Cardiac septum (tissue), 1 donor: ENCODE results near the gene PLAC8. TPM values are rescaled to one million over a fixed set of nuclear protein-coding genes. Genes with fewer than 3 reads are reported as not detected.
"Not testable (repeated sequence)": the region's sequence is repeated elsewhere in the genome, so short reads cannot be mapped to it uniquely, and the experiment has no call there.

Experiments used
- DNase-seq: peaks from one replicate; pipeline ENCODE4 v3.0.0-alpha.2; 2020; ENCODE audit warnings: low spot score
- intact Hi-C: fragments of 100-400 bp; cut with DNase I; formaldehyde crosslinking; loops from one replicate; pipeline ENCODE4 v1.14.0; 2022
- total RNA-seq: library from RNA; stranded (reverse); fragmentation: NEBNext Ultra II Directional; extraction: Animal tissue kit (Norgen Biotek cat#: 25700); gene quantifications from one replicate; pipeline ENCODE4 v1.2.1, GENCODE V29; 2021
- donor health status: DM: no; HTN: no; CAD: no.

The PLAC8 gene
- total RNA-seq, 1 donor from 2014 or later, result 1.2 TPM

DNA sequence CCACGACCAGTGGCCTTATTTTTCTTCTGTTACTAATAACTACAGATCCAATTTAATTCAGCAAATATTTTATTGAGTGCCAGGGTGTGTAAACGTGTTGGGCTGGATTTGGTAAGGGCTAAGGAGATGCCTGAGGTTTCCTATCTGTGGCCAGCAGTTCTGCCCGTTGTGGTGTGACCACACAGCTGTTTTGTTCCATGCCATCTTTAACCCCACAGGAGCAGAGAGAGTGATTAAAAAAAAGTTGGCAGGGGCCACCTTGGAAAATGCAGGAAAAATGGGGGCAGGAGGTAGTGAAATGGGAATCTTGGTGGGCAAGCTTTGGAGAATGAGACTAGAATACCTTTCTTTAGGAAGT, 1.1 kb downstream of the PLAC8 start:
- intact Hi-C loops, result no loop called here
- no peak for DNase-seq

DNA sequence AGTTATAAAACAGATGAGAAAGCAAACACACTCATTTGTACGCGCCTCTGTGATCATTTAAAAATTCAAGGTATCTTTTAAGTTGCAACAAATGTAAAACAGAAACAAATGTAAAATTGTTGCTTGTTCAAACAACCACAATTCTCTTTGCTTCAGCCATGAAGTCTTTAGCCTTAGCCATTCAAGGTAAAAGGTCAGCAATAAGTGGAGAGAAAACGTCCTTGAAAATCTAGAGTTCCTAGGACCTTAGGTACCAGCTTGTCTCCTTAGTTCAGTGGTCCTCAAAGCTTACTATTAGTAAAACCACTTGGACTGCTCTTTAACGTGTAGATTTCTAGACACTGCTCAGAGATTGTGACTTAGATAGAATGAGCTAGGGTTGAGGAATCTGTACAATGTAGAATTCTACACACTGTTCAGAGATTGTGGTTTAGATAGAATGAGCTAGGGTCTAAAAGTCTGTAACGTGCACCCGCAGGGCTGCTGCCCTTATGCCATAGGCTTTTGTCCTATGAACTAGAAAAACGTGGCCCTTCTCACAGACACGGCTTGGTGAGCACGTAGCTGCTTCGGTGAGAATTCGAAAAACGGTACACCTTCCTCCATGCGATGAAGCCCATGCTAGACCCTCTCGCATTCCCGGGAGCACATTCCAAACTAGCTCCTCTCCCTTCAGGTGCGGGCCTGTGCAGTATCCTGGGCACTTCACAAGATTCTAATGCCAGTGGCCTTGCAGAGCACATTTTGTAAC, 1.7 kb downstream of the PLAC8 start:
- intact Hi-C loops, result no loop called here
- DNase-seq, result no peak

DNA sequence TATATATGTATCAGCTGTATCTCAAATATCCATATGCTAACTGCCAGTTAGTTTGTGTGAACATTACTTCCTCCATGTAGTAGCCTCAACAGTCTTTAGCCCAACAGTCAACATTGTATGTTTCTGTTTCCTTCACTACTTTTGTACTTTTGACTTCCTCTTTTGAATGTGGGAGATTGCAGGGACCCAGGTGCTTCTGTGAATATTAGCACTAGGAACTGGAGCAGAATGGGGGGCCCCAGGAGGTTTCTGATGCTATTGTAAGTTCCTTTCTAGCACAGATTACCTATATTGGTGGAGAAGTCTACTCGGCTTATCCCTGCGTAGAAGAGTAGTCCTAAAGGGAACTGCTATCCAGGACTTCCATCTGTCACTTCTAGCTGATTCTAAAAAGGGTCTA, 2.3 kb downstream of the PLAC8 start:
- no peak for DNase-seq
- intact Hi-C loops, result no loop called here

DNA sequence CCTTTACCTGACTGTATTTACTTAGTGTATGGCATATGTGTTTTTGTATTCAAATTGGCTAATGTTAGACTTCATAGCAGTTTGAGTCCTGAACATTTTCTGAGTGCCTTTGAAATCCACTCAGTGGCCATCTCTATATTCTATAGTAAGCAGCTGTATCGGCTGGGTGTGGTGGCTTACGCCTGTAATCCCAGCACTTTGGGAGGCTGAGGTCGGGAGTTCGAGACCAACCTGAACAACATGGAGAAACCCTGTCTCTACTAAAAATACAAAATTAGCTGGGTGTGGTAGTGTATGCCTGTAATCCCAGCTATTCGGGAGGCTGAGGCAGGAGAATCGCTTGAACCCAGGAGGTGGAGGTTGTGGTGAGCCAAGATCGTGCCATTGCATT, 2.8 kb downstream of the PLAC8 start:
- intact Hi-C loops, DNase-seq: not testable (repeated sequence)

- DNase-seq, result no peak
- intact Hi-C loops, result no loop called here
These were observed 3.4 kb downstream of the PLAC8 start for GRCh38 chr4:83110970-83111750.

GRCh38 chr4:83110223-83110945, 4.1 kb downstream of the PLAC8 start:
- DNase-seq, result peak; percentile 97
- intact Hi-C loops, result no loop called here

DNA sequence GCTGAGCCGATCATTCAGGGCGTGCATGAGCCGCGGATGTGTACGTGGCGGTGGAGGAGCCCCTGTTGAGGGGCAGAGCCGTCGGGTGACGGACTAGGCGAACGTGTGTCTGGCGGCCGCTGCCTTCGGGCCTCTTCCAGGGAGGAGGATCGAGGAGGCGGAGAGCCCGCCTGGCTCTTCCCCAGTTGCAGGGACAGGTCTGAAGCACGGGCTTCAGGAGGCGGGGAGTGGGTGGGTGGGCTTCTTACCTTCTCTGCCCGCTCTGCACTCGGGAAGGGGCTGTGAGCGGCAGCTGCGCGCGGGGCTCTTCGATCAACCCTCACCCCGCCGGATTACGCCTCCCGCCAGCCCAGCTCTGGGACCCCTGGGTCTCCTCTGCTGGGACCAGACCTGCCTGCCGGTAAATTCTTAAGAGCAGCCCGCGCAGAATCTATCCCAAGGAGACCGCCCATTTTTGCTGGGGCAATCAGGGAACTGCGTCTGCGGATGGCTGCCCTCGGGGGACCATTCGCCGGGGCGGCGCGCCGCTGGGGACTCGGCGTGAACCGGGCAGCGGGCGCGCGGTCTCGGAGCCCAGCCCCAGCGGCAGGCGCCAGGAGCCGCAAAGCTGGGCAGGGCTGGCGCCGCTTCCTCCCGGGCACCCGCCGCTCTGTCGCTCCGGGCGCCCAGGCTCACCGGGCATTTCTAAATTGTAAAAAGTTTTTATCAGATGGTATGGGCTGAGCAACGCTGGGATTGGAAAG, 4.9 kb downstream of the PLAC8 start:
- intact Hi-C loops, result no loop called here
- DNase-seq, result peak; percentile 78

DNA sequence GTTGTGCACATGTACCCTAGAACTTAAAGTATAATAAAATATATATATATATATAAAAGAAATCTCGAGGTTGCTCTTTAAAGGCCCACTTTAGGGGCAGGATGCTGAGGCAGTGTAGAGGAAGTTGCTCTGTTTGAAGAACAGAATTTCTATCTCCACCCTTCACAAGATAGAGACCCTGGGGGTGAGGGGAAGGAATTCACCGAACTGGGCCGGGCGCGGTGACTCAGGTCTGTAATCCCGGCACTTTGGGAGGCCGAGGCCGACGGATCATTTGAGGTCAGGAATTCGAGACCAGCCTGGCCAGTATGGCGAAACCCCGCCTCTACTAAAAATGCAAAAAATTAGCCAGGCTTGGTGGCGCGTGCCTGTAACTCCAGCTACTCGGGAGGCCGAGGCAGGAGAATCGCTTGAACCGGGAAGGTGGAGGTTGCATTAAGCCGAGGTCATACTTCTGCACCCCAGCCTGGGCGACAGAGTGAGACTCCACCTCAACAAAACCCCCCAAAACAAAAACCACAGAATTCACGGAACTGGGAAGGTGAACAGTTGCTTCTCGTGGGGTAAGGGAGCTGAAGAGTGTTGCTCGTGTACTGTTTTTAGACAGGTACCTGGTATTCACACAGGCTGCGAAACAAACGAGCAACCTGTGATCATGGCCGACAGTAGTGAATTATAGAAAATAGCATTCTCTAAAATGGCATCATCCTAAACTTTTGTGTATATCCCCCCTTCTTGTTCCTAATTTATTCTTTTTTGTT, 6.2 kb downstream of the PLAC8 start:
- intact Hi-C loops, result no loop called here
- no peak for DNase-seq

- no peak for DNase-seq
- intact Hi-C loops, result no loop called here
These were observed 6.9 kb downstream of the PLAC8 start for GRCh38 chr4:83107631-83108030.

GRCh38 chr4:83104991-83105390, 9.5 kb downstream of the PLAC8 start:
- intact Hi-C loops, result no loop called here
- no peak for DNase-seq

DNA sequence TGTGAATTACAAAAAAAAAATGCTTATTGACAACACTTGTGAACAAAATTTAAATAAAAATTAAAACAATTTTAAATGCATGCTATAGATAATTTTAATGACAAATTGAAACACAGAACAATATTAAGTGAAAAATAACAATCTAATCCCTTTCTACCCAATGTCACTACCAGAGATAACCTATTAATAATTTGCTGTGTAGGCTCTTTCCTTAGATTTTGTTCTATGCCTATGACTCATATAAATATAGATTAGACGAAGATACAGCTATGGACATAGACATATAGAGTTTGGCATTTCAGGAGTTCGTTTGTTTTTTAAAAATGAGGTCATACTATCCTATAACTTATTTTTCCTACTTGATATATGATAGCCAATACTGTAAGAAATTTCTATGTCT, 18.1 kb downstream of the PLAC8 start:
- no peak for DNase-seq
- intact Hi-C loops, result no loop called here

DNA sequence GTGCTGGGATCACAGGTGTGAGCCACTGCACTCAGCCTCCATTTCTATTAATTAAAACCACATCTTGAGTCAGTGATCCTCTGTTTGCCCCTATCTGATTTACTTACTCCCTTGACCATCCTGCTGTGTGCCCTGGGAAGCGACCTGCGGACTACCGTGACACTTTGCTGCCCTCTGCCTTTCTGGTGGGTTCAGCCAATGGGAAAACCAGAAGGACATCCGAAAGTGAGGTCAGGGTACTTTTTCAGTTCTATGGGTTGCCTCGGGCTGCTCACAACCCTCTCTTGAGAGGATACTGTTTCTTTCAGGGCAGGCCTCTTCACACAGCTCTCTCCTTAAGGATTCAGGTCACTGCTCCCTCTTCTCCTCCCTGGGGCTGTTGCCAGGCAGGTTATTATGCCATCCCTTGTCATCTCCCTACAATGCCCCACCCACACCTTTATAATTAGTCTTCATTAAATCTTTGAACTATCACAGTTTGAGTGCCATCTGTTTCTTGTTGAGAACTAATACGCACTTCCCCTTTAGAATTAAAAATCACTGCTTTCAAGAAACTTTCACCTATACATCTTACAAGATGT, 21.4 kb downstream of the PLAC8 start:
- intact Hi-C loops, result no loop called here
- no peak for DNase-seq

DNA sequence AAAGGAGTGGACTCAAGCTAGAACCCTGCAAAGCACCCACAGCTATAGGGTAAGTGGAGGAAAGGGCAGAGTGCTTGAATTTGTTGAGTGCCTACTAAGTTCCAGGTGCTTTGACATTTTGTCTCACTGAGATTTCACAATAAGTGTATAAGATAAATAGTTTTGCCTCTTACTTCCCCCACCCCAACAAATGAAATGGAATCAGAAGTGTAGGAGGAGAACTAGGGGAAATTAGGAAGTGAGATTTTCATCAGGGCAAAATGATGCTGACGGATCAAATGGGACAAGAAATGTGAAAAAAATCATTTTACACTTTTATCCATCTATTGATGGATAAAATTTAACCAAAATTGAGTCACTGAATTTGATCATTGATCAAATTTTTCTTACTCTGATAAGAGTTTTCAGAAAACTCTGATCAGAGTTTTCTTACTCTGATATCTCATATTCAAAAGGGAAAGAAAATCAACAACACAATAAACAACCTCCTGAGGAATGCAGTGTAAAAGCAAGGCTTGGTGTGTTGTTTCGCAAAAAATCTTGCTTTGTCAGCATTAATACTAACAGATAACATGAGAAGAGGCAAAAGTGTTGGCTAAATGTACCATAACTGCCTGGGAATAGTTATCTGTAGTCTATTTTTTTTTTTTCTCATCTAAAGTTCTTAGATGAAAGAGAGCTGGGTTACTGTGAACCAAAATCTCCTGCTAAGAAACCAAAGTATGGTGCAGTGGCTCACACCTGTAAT, 24.9 kb downstream of the PLAC8 start:
- DNase-seq, result no peak
- intact Hi-C loops, result no loop called here

GRCh38 chr4:83084956-83085355, 29.6 kb downstream of the PLAC8 start:
- intact Hi-C loops, DNase-seq: not testable (repeated sequence)

GRCh38 chr4:83083925-83084475, 30.5 kb downstream of the PLAC8 start:
- DNase-seq, result no peak
- intact Hi-C loops, result no loop called here

DNA sequence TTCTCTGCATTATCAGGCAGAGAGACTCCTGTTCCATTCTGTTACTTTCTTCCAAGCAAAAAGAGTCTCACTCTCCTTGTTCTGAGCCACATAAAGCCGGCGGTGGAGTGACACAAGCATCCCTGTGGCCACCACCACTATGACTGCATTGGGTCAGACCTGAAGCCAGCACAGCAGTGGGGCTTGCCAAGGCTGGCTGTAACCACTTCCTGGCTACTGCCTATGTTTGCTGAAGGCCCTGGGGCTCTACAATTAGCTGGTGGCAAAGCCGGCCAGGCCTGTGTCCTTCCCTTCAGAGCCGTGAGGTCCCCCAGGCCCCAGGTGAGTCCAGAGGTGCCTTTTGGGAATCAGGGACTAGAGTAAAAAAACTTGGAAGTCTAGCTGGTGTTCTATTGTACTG, 31.8 kb downstream of the PLAC8 start:
- no peak for DNase-seq
- intact Hi-C loops, result no loop called here

DNA sequence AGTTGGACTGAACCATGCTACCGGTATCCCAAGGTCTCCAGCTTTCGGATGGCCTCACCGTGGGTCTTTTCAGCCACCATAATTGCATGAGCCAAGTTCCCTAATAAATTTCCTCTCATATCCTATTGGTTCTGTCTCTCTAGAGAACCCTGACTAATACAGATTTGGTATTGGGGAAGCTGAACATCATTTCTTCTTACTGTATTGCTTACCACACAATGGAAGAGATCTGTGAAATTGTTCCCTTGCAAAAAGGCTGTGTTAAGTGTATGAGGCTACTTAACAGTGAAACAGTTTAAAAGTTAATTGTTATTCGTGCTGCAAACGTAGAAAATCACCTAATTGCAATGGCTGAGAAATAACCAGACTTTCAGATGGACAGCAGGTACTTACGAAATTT, 34.0 kb downstream of the PLAC8 start:
- intact Hi-C loops, result no loop called here
- DNase-seq, result no peak
